CD14-positive monocyte (primary cell): ENCODE data around the gene PLCH2. TPM values are rescaled to one million over a fixed set of nuclear protein-coding genes. Genes with fewer than 3 reads are reported as not detected.

Experiments used
- DNase-seq, 3 donors: peaks; one replicate each; pipeline ENCODE4 v3.0.0-alpha.2; 2011 to 2022
- H2AFZ ChIP-seq: 2 replicates; pipeline ENCODE4 v1.6.0; 2012; ENCODE audit warnings: mild to moderate bottlenecking, low read depth, low read length, inconsistent platforms; ENCODE audit not compliant: insufficient read depth, poor library complexity, severe bottlenecking
- H3K27ac ChIP-seq, 2 donors: 1 replicate in 1 of 2; 2 replicates in 1 of 2; pipeline ENCODE4 v1.5.1; 2012 to 2013; ENCODE audit warnings: low read length in 2 of 2, control low read depth in 1 of 2, inconsistent platforms in 1 of 2, low read depth in 1 of 2, mild to moderate bottlenecking in 1 of 2
- H3K27me3 ChIP-seq, 2 donors: one replicate each; pipeline versions ENCODE4 v1.6.0 to v1.6.1; 2011 to 2013; ENCODE audit warnings: low read length in 2 of 2; ENCODE audit not compliant: control insufficient read depth in 2 of 2, insufficient read depth in 2 of 2
- H3K36me3 ChIP-seq, 2 donors: replicated peaks in 1 of 2; 1 replicate in 1 of 2; 2 replicates in 1 of 2; pipeline versions ENCODE4 v1.5.1 to v1.6.1; 2012 to 2013; ENCODE audit warnings: low read length in 2 of 2, control low read depth in 1 of 2, inconsistent platforms in 1 of 2, mild to moderate bottlenecking in 1 of 2; ENCODE audit not compliant: insufficient read depth in 2 of 2, control insufficient read depth in 1 of 2
- H3K4me1 ChIP-seq, 2 donors: 1 replicate in 1 of 2; 2 replicates in 1 of 2; pipeline versions ENCODE4 v1.5.1 to v1.6.1; 2012 to 2013; ENCODE audit warnings: low read length in 2 of 2, control low read depth in 1 of 2, inconsistent platforms in 1 of 2, mild to moderate bottlenecking in 1 of 2, moderate library complexity in 1 of 2; ENCODE audit not compliant: insufficient read depth in 2 of 2, control insufficient read depth in 1 of 2
- H3K4me2 ChIP-seq: replicated peaks from 2 replicates; pipeline ENCODE3; 2012; ENCODE audit warnings: low read length, moderate library complexity, mild to moderate bottlenecking; ENCODE audit not compliant: poor library complexity, severe bottlenecking; ENCODE audit errors: extremely low read depth
- H3K4me3 ChIP-seq, 3 experiments: fragments of 200-600 bp in 1 of 3; sonication (generic) in 1 of 3; replicated peaks in 1 of 3; 1 replicate in 2 of 3; 2 replicates in 1 of 3; pipeline ENCODE4 v1.5.1; 2011 to 2013; ENCODE audit warnings: low read length in 3 of 3, mild to moderate bottlenecking in 3 of 3, control low read depth in 2 of 3, low read depth in 2 of 3, inconsistent platforms in 1 of 3, moderate library complexity in 1 of 3
- H3K79me2 ChIP-seq: 2 replicates; pipeline ENCODE4 v1.6.0; 2012; ENCODE audit warnings: mild to moderate bottlenecking, control low read depth, inconsistent platforms, low read length, moderate library complexity; ENCODE audit not compliant: insufficient read depth
- H3K9ac ChIP-seq: 2 replicates; pipeline ENCODE4 v1.6.0; 2017; ENCODE audit warnings: low read length, mild to moderate bottlenecking; ENCODE audit not compliant: insufficient read depth, poor library complexity, severe bottlenecking
- H3K9me3 ChIP-seq, 2 donors: replicated peaks in 1 of 2; 1 replicate in 1 of 2; 2 replicates in 1 of 2; pipeline versions ENCODE4 v1.5.1 to v1.6.1; 2012 to 2013; ENCODE audit warnings: low read length in 2 of 2, control low read depth in 1 of 2; ENCODE audit not compliant: control insufficient read depth in 1 of 2, insufficient read depth in 1 of 2
- H4K20me1 ChIP-seq: 2 replicates; pipeline ENCODE4 v1.6.0; 2012; ENCODE audit warnings: mild to moderate bottlenecking, low read length, control low read depth, moderate library complexity; ENCODE audit not compliant: insufficient read depth
- H3K27ac Mint-ChIP-seq, 7 donors: one replicate each; pipeline ENCODE4 v1.8.0; 2020; ENCODE audit warnings: mild to moderate bottlenecking in 7 of 7, mixed read lengths in 7 of 7, moderate library complexity in 6 of 7, inconsistent platforms in 2 of 7
- H3K27me3 Mint-ChIP-seq, 3 donors: one replicate each; pipeline ENCODE4 v1.8.0; 2021 to 2022; ENCODE audit warnings: low read depth in 3 of 3, mild to moderate bottlenecking in 3 of 3, mixed read lengths in 3 of 3, moderate library complexity in 3 of 3, inconsistent platforms in 1 of 3
- H3K36me3 Mint-ChIP-seq, 2 donors: one replicate each; pipeline ENCODE4 v1.8.0; 2020; ENCODE audit warnings: mixed read lengths in 2 of 2, inconsistent platforms in 1 of 2, mild to moderate bottlenecking in 1 of 2
- H3K4me1 Mint-ChIP-seq: one replicate; pipeline ENCODE4 v1.8.0; 2020; ENCODE audit warnings: mild to moderate bottlenecking, mixed read lengths
- H3K4me3 Mint-ChIP-seq, 2 donors: one replicate each; pipeline ENCODE4 v1.8.0; 2020; ENCODE audit warnings: mild to moderate bottlenecking in 2 of 2, mixed read lengths in 2 of 2, moderate library complexity in 1 of 2
- H3K9me3 Mint-ChIP-seq, 7 donors: one replicate each; pipeline ENCODE4 v1.8.0; 2020 to 2022; ENCODE audit warnings: mixed read lengths in 7 of 7, mild to moderate bottlenecking in 6 of 7, moderate library complexity in 6 of 7, inconsistent platforms in 2 of 7
- WGBS: methylation state at CpG from one replicate; pipeline ENCODE4 v1.1.5; 2013; ENCODE audit warnings: missing lambda C conversion rate; ENCODE audit not compliant: insufficient coverage; 5-methylcytosine and 5-hydroxymethylcytosine counted together
- intact Hi-C, 2 donors: fragments of 100-400 bp; cut with micrococcal nuclease; formaldehyde crosslinking; loops; one replicate each; pipeline versions ENCODE4 v1.15.0 to v1.15.1; 2023
- polyA plus RNA-seq, 3 donors: library from polyadenylated mRNA; depleted of rRNA in 1 of 3; unstranded in 2 of 3; stranded (reverse) in 1 of 3; fragments of 300-500 nt in 2 of 3; fragments of >200 nt in 1 of 3; fragmentation: Illumina TruSeq in 2 of 3; gene quantifications; 1 replicate in 2 of 3; 2 replicates in 1 of 3; pipeline ENCODE4 v1.2.3, GENCODE V29; 2012 to 2021
- TF ChIP-seq, protein P1 (sequence below): fragments of 200-600 bp; IDR thresholded peaks from one replicate; pipeline ENCODE4 v1.8.0; 2022; ENCODE audit warnings: antibody characterized with exemption, mild to moderate bottlenecking

Gene PLCH2
- polyA plus RNA-seq, 3 donors, result 1.2 TPM; not detected in 2

DNA sequence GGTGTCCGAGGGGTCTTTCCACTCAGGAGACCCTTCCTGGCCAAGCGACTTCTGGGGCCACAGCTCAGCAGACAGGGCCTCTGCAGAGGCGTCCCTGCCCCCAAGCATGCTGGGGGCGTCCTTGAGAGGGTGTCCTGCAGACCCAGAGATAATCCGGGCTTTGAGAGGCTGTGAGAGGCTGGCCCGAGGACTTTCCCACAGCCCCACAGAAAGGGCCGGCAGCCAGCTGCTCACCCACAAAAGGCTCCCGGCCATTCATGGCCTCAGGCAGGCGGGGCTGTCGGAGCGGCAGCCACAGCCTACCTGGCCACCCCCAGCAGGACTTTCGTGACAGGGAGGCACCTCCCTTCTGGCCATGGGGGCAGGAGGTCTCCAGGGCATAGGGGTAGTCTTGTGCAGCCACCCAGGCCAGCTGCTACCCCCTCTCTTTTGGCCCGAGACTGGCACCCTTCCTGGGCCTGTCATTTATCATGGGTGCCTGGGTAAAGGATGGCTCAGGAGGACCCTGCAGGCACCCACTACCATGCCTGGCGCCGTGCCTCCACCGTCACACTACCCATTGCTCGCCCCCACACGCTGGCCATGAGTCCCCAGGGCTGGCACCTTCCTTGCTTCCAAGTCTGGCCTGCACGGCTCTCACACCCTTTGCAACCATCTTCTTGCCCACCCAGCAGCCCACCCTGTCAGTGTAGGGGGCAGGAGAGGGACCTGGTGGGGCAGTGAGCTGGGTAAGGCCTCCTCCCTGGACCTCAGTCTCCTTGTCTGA lies 69.0 kb downstream of the PLCH2 start:
- 87% methylated on average over 15 of the region's 19 CpGs for WGBS
- H3K27me3 ChIP-seq, result peaks cover 3 to 25% of the 10 kb centered on the region in 2 donors
- H4K20me1 ChIP-seq, result peaks cover 11% of the 10 kb centered on the region
- Mint-ChIP-seq H3K9me3 (peaks cover 0 to 3% (median 0%) of the 10 kb centered on the region in 7 donors), H3K27me3 (peaks cover 11 to 46% (median 21%) of the 10 kb centered on the region in 3 donors), H3K36me3 (no peaks in the 10 kb centered on the region), H3K27ac (peak overlapping the region in 2 of 7 donors; percentile 35 to 63), H3K4me1 (peaks cover 21% of the 10 kb centered on the region), H3K4me3 (no peak overlapping the region)
- H3K4me2 ChIP-seq, result peak overlapping the region; percentile 66
- no peak overlapping the region for H3K9ac ChIP-seq
- intact Hi-C loops, result loop anchor here (5.0 to 10.0 kb wide), 4 partner anchors 97 to 413 kb away; partner anchors contain the start of genes PEX10 (in 2 of the 2) and FAAP20 (in 1 of the 2)
- H3K79me2 ChIP-seq, result peaks cover 8% of the 10 kb centered on the region
- TF ChIP-seq, protein P1, sequence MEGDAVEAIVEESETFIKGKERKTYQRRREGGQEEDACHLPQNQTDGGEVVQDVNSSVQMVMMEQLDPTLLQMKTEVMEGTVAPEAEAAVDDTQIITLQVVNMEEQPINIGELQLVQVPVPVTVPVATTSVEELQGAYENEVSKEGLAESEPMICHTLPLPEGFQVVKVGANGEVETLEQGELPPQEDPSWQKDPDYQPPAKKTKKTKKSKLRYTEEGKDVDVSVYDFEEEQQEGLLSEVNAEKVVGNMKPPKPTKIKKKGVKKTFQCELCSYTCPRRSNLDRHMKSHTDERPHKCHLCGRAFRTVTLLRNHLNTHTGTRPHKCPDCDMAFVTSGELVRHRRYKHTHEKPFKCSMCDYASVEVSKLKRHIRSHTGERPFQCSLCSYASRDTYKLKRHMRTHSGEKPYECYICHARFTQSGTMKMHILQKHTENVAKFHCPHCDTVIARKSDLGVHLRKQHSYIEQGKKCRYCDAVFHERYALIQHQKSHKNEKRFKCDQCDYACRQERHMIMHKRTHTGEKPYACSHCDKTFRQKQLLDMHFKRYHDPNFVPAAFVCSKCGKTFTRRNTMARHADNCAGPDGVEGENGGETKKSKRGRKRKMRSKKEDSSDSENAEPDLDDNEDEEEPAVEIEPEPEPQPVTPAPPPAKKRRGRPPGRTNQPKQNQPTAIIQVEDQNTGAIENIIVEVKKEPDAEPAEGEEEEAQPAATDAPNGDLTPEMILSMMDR, result no peak
- H3K9me3 ChIP-seq, result no peaks in the 10 kb centered on the region
- peak overlapping the region; percentile 73 for H2AFZ ChIP-seq
- no peak overlapping the region for H3K4me3 ChIP-seq
- H3K36me3 ChIP-seq, result no peaks in the 10 kb centered on the region
- H3K4me1 ChIP-seq, result peaks cover 34 to 45% of the 10 kb centered on the region in 2 donors
- DNase-seq, result no peak
- H3K27ac ChIP-seq, result peak overlapping the region in 1 of 2 donors; percentile 7

DNA sequence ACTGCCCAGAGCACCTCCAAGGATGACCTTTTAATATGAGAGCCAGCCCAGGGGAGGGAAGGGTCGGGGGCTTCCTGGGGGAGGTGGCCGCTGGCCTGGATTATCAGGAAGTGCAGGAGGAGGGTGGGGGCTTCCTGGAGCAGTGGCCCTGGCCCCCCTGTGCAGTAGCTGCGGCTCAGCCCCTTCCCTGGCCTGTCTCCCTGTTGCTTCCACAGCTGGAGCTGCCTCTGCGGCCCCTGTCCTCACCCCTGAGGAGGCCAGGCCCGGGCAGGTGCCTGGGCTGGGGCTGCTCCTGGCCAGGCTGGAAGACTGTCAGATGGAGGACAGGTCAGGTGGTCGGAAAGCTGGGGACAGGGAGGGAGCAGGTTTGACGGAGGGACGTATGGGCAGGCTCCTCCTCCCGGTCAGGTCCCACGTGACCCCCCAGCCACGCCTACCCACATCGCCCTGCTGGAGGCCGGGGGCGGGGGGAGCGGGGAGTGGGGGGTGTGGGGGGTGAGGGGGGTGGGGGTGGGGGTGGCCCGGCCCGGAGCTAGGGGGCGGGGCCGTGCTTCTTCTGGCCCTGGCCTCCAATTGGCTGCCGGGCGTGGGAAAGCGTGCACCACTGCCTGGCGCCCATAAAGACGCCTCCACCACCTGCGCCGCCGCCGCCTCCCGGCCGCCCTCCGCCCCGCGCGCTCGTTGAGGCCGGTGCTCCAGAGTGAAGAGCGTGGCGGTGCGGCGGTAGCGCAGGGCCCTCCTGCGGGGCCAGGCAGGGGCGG lies 69.8 kb downstream of the PLCH2 start:
- Histone ChIP-seq H4K20me1 (peaks cover 11% of the 10 kb centered on the region), H3K36me3 (no peaks in the 10 kb centered on the region), H3K4me1 (peaks cover 40 to 52% of the 10 kb centered on the region in 2 donors), H3K79me2 (peaks cover 8% of the 10 kb centered on the region), H3K4me2 (peak overlapping the region; percentile 80), H3K9me3 (no peaks in the 10 kb centered on the region), H3K4me3 (peak overlapping the region; percentile 52 to 88 (median 76)), H2AFZ (peak overlapping the region; percentile 73), H3K27ac (peak overlapping the region; percentile 99 to 100), H3K9ac (peak overlapping the region; percentile 86), H3K27me3 (peaks cover 0 to 21% of the 10 kb centered on the region in 2 donors)
- peaks cover 13 to 38% (median 21%) of the 10 kb centered on the region in 3 donors for H3K27me3 Mint-ChIP-seq
- 1% methylated on average over 31 of the region's 43 CpGs for WGBS
- H3K4me3 Mint-ChIP-seq, result peak overlapping the region; percentile 76 to 81
- intact Hi-C loops, result loop anchor here (2.0 to 10.0 kb wide), 6 partner anchors 19 to 414 kb away; partner anchors contain the start of genes PANK4 (in 2 of the 2), PEX10 (in 2 of the 2), FAAP20 (in 1 of the 2) and PRXL2B (in 1 of the 2)
- peaks cover 0 to 3% (median 0%) of the 10 kb centered on the region in 7 donors for H3K9me3 Mint-ChIP-seq
- peak overlapping the region in 6 of 7 donors; percentile 54 to 99 (median 96) for H3K27ac Mint-ChIP-seq
- DNase-seq, result peak; percentile 88 to 93 (median 91)
- H3K36me3 Mint-ChIP-seq, result no peaks in the 10 kb centered on the region
- peaks cover 28% of the 10 kb centered on the region for H3K4me1 Mint-ChIP-seq
- TF ChIP-seq, protein P1, result no peak
